DOHH2 (cell line): ENCODE data around the gene VAV2.
A peak's percentile ranks its signal among the peaks of the same experiment; 100 is the strongest.

Source experiments
- H3F3A ChIP-seq: fragments of 200-600 bp; sonication (generic), shearing (Covaris generic); 2 replicates; pipeline ENCODE4 v1.6.0; 2016; ENCODE audit warnings: antibody characterized with exemption, mild to moderate bottlenecking; ENCODE audit not compliant: control insufficient read depth, insufficient read depth
- H3K27ac ChIP-seq: fragments of 200-600 bp; sonication (generic); 2 replicates; pipeline ENCODE4 v1.5.1; 2014; ENCODE audit warnings: low read depth, mild to moderate bottlenecking, low read length, moderate library complexity
- H3K27me3 ChIP-seq: fragments of 200-600 bp; sonication (generic); 2 replicates; pipeline ENCODE4 v1.6.1; 2014; ENCODE audit warnings: mild to moderate bottlenecking, low read length, mixed read lengths; ENCODE audit not compliant: control insufficient read depth
- H3K36me3 ChIP-seq: fragments of 200-600 bp; sonication (generic); 2 replicates; pipeline ENCODE4 v1.6.1; 2014; ENCODE audit warnings: mild to moderate bottlenecking, low read length, moderate library complexity, mixed read lengths; ENCODE audit not compliant: control insufficient read depth
- H3K4me1 ChIP-seq: fragments of 200-600 bp; sonication (generic); 2 replicates; pipeline ENCODE4 v1.6.1; 2014; ENCODE audit warnings: mild to moderate bottlenecking, low read length, mixed read lengths; ENCODE audit not compliant: control insufficient read depth
- H3K4me2 ChIP-seq: fragments of 200-600 bp; sonication (generic); 2 replicates; pipeline ENCODE4 v1.6.0; 2014; ENCODE audit warnings: mild to moderate bottlenecking, low read length, moderate library complexity
- H3K4me3 ChIP-seq: fragments of 200-600 bp; sonication (generic); 2 replicates; pipeline ENCODE4 v1.5.1; 2014; ENCODE audit warnings: mild to moderate bottlenecking, low read length, mixed read lengths
- H3K79me2 ChIP-seq: fragments of 200-600 bp; sonication (generic); 2 replicates; pipeline ENCODE4 v1.6.1; 2014; ENCODE audit warnings: mild to moderate bottlenecking, low read length, mixed read lengths; ENCODE audit not compliant: control insufficient read depth
- H3K9me2 ChIP-seq: fragments of 200-600 bp; sonication (generic); replicated peaks from 2 replicates; pipeline ENCODE4 v1.6.1; 2014; ENCODE audit warnings: mild to moderate bottlenecking, low read length, mixed read lengths; ENCODE audit not compliant: control insufficient read depth
- H3K9me3 ChIP-seq: fragments of 200-600 bp; sonication (generic); 2 replicates; pipeline ENCODE4 v1.6.1; 2014; ENCODE audit warnings: antibody characterized with exemption, low read length, mixed read lengths; ENCODE audit not compliant: control insufficient read depth, insufficient read depth
- H4K20me1 ChIP-seq: fragments of 200-600 bp; sonication (generic); 2 replicates; pipeline ENCODE4 v1.6.0; 2014; ENCODE audit warnings: low read depth, mild to moderate bottlenecking, antibody characterized with exemption, low read length, moderate library complexity; ENCODE audit not compliant: control insufficient read depth, insufficient read depth
- CTCF ChIP-seq: fragments of 200-600 bp; sonication (generic); IDR thresholded peaks from one replicate; pipeline ENCODE4 v1.5.1; 2014; ENCODE audit warnings: antibody characterized with exemption, mild to moderate bottlenecking, low read depth, low read length; ENCODE audit not compliant: poor library complexity, severe bottlenecking
- EZH2phosphoT487 ChIP-seq: fragments of 200-600 bp; sonication (generic); IDR thresholded peaks from 2 replicates; pipeline ENCODE4 v1.6.1; 2017; ENCODE audit warnings: borderline replicate concordance, mild to moderate bottlenecking, antibody characterized with exemption, low read length, moderate library complexity, mixed read lengths

Gene VAV2

GRCh38 chr9:133961226-133962165, 30.6 kb downstream of the VAV2 start:
- peak overlapping the region; percentile 33 for H3K27ac ChIP-seq
- peak overlapping the region; percentile 47 for H3K4me3 ChIP-seq
- peaks cover 87% of the 10 kb centered on the region for H3K79me2 ChIP-seq

GRCh38 chr9:133960568-133961129, 31.5 kb downstream of the VAV2 start:
- H3K9me2 ChIP-seq = no peaks in the 10 kb centered on the region
- no peak for TF ChIP-seq EZH2phosphoT487
- TF ChIP-seq CTCF = no peak
- H3K4me3 ChIP-seq = peak overlapping the region; percentile 47
- H3K27me3 ChIP-seq = no peaks in the 10 kb centered on the region
- peak overlapping the region; percentile 77 for H3K4me2 ChIP-seq
- H3K4me1 ChIP-seq = peaks cover 68% of the 10 kb centered on the region
- H3K36me3 ChIP-seq = no peaks in the 10 kb centered on the region
- H3K79me2 ChIP-seq = peaks cover 79% of the 10 kb centered on the region
- peaks cover 7% of the 10 kb centered on the region; the same call in 1 of the 2 replicates for H3K9me3 ChIP-seq
- peaks cover 19% of the 10 kb centered on the region for H3F3A ChIP-seq
- no peaks in the 10 kb centered on the region; the same call in 1 of the 2 replicates for H4K20me1 ChIP-seq
- H3K27ac ChIP-seq = peak overlapping the region; percentile 97; the same call in 1 of the 2 replicates

More at GRCh38 chr9:133961226-133962165, 30.6 kb downstream of the VAV2 start:
- no peaks in the 10 kb centered on the region for H3K27me3 ChIP-seq
- H3F3A ChIP-seq = peaks cover 14% of the 10 kb centered on the region
- no peak for TF ChIP-seq CTCF
- TF ChIP-seq EZH2phosphoT487 = no peak
- no peaks in the 10 kb centered on the region for H3K36me3 ChIP-seq
- peak overlapping the region; percentile 77 for H3K4me2 ChIP-seq
- H3K9me3 ChIP-seq = peaks cover 9% of the 10 kb centered on the region; the same call in 1 of the 2 replicates
- no peaks in the 10 kb centered on the region; the same call in 1 of the 2 replicates for H4K20me1 ChIP-seq
- H3K4me1 ChIP-seq = peaks cover 61% of the 10 kb centered on the region
- H3K9me2 ChIP-seq = no peaks in the 10 kb centered on the region

- peak overlapping the region; percentile 66 for H3K4me3 ChIP-seq
- H3K4me1 ChIP-seq = peaks cover 71% of the 10 kb centered on the region
- peaks cover 6% of the 10 kb centered on the region; the same call in 1 of the 2 replicates for H3K9me3 ChIP-seq
- TF ChIP-seq CTCF = no peak
- no peak for TF ChIP-seq EZH2phosphoT487
- no peaks in the 10 kb centered on the region for H3K27me3 ChIP-seq
- no peaks in the 10 kb centered on the region for H3K36me3 ChIP-seq
- H3K4me2 ChIP-seq = peak overlapping the region; percentile 77
- peak overlapping the region; percentile 97 for H3K27ac ChIP-seq
- H3K79me2 ChIP-seq = peaks cover 74% of the 10 kb centered on the region
- peaks cover 21% of the 10 kb centered on the region for H3F3A ChIP-seq
- no peaks in the 10 kb centered on the region for H3K9me2 ChIP-seq
- H4K20me1 ChIP-seq = no peaks in the 10 kb centered on the region; the same call in 1 of the 2 replicates
Observed at GRCh38 chr9:133959966-133960567, 32.1 kb downstream of the VAV2 start.
